PC-9 (cell line): Measurements from ENCODE around the gene SLC35B2.

Experiments
- EZH2 ChIP-seq: fragments of 200-600 bp; sonication (generic); IDR thresholded peaks from 2 replicates; pipeline ENCODE4 v1.8.0; 2017; ENCODE audit warnings: antibody characterized with exemption, low read depth
- TF ChIP-seq, protein P1 (sequence below): fragments of 200-600 bp; sonication (generic); conservative IDR thresholded peaks from 2 replicates; pipeline ENCODE4 v1.6.1; 2017; ENCODE audit warnings: mixed run types, antibody characterized with exemption, mild to moderate bottlenecking, moderate library complexity

DNA sequence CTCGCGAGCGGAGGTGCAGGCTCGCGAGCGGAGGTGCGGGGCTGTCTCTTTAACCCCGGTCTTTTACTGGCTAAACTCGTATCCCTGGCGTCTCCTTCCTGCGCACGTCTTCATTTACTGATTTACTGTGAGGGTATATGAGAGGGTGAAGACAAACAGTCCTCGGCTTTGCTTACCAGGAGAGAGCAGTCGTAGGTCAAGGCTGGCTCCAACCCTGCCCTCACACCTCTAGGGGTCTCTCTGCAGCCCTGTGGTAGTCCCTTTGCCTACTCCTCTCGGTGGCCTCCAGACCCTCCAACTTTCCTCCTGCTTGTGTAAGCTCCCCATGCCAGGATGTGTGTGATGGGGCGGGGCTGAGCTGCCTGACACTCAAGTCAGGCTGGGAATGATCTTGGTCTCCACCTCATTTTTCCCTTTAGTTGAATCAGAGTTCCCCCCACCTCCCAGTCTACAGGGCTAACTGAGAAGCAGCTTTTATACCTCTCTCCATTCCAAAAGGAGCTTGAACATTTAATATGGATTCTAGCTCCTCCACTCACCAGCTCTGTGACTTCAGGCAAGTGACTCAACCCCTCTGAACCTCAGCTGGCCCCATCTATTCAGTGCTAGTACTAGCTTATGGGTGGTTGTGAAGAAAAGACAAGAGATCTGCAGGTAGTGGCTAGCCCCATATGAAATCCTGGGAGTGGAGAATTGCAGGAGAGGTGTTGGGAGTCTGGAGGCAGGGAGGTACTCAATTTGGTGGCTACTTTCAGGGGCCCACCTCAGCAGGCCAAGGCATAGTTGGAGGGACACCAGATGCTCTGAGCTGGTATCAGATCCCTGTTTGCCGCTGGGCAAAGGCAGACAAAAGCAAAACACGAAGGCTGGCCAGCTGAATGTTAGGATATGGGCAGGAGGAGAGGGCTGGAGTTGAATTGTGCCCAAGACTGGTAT is 33.0 kb downstream of the SLC35B2 start:
- TF ChIP-seq, protein P1, sequence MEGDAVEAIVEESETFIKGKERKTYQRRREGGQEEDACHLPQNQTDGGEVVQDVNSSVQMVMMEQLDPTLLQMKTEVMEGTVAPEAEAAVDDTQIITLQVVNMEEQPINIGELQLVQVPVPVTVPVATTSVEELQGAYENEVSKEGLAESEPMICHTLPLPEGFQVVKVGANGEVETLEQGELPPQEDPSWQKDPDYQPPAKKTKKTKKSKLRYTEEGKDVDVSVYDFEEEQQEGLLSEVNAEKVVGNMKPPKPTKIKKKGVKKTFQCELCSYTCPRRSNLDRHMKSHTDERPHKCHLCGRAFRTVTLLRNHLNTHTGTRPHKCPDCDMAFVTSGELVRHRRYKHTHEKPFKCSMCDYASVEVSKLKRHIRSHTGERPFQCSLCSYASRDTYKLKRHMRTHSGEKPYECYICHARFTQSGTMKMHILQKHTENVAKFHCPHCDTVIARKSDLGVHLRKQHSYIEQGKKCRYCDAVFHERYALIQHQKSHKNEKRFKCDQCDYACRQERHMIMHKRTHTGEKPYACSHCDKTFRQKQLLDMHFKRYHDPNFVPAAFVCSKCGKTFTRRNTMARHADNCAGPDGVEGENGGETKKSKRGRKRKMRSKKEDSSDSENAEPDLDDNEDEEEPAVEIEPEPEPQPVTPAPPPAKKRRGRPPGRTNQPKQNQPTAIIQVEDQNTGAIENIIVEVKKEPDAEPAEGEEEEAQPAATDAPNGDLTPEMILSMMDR, result 0 out of 2 replicates have a peak, but pooled peaks have one; percentile 20
- no peak for TF ChIP-seq EZH2
